ENCODE results near the gene SNED1.

DNA sequence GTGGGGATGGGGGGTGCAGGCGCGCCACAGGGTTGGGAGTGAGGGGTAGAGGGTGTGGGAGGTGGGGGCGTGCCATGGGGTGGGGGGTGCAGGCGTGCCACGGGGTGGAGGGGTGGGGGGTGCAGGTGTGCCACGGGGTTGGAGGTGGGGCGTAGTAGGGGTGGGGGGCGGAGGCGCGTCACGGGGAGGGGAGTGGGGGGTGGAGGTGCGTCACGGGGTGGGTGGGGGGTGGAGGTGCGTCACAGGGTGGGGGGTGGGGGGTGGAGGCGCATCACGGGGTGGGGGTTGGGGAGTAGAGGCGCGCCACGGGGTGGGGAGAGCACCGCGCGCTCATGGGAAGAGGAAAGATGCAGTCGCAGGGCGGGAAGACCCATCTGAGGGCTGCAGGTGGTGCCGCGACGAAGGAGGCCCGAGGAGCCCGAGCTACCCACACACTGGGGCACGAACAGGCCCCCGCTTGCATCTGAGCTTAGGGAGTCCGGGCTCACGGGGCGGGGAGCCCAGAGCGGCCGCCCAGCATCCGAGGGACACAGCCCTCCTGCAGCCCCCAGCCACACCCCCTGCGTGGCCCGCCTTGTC is 37.5 kb downstream of the SNED1 start:
- no peak for TF ChIP-seq SP1 (CRISPR knock-in tag; conservative IDR thresholded peaks at IDR 0.05)
- TF ChIP-seq, protein P1, sequence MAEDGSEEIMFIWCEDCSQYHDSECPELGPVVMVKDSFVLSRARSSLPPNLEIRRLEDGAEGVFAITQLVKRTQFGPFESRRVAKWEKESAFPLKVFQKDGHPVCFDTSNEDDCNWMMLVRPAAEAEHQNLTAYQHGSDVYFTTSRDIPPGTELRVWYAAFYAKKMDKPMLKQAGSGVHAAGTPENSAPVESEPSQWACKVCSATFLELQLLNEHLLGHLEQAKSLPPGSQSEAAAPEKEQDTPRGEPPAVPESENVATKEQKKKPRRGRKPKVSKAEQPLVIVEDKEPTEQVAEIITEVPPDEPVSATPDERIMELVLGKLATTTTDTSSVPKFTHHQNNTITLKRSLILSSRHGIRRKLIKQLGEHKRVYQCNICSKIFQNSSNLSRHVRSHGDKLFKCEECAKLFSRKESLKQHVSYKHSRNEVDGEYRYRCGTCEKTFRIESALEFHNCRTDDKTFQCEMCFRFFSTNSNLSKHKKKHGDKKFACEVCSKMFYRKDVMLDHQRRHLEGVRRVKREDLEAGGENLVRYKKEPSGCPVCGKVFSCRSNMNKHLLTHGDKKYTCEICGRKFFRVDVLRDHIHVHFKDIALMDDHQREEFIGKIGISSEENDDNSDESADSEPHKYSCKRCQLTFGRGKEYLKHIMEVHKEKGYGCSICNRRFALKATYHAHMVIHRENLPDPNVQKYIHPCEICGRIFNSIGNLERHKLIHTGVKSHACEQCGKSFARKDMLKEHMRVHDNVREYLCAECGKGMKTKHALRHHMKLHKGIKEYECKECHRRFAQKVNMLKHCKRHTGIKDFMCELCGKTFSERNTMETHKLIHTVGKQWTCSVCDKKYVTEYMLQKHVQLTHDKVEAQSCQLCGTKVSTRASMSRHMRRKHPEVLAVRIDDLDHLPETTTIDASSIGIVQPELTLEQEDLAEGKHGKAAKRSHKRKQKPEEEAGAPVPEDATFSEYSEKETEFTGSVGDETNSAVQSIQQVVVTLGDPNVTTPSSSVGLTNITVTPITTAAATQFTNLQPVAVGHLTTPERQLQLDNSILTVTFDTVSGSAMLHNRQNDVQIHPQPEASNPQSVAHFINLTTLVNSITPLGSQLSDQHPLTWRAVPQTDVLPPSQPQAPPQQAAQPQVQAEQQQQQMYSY (CRISPR knock-in tag; IDR thresholded peaks at IDR 0.05) = no peak
- TF ChIP-seq NFE2L1 (CRISPR knock-in tag; IDR thresholded peaks at IDR 0.05) = no peak
- no peak for TF ChIP-seq PRRX2 (CRISPR knock-in tag; IDR thresholded peaks at IDR 0.05)
- no peak for TF ChIP-seq ZNF232 (CRISPR knock-in tag; IDR thresholded peaks at IDR 0.05)
- no peak for TF ChIP-seq FOXP1 (CRISPR knock-in tag; IDR thresholded peaks at IDR 0.05; ENCODE audit: borderline replicate concordance)
